HAP-1 (cell line): ENCODE results near the gene COL4A1.

Experiments
- DNase-seq, 2 experiments: peaks; one replicate each; pipeline ENCODE4 v3.0.0-alpha.2; 2016 to 2020; ENCODE audit warnings: low spot score in 2 of 2
- H3K27me3 ChIP-seq: fragments of 250-450 bp; sonication (Bioruptor Pico); 2 replicates; pipeline ENCODE4 v1.5.1; 2020; ENCODE audit warnings: low read depth, mild to moderate bottlenecking, moderate library complexity
- H3K36me3 ChIP-seq: fragments of 250-450 bp; sonication (Bioruptor Pico); replicated peaks from 2 replicates; pipeline ENCODE4 v1.5.1; 2020; ENCODE audit warnings: mild to moderate bottlenecking
- H3K4me1 ChIP-seq: fragments of 250-450 bp; sonication (Bioruptor Pico); 2 replicates; pipeline ENCODE4 v1.5.1; 2020; ENCODE audit warnings: mild to moderate bottlenecking
- H3K4me3 ChIP-seq: fragments of 250-450 bp; sonication (Bioruptor Pico); 2 replicates; pipeline ENCODE4 v1.5.1; 2020; ENCODE audit warnings: mild to moderate bottlenecking, moderate library complexity
- H3K9me3 ChIP-seq: fragments of 250-450 bp; sonication (Bioruptor Pico); 2 replicates; pipeline ENCODE4 v1.5.1; 2020; ENCODE audit warnings: mild to moderate bottlenecking, moderate library complexity
- in situ Hi-C: fragments of 300-500 bp; cut with MboI; formaldehyde crosslinking; loops from 3 replicates; pipeline ENCODE4 v1.14.3; 2020; ENCODE audit warnings: low sequenced_read_pairs, inconsistent platforms, mixed read lengths

Gene COL4A1

GRCh38 chr13:110168999-110169933 is 137.7 kb downstream of the COL4A1 start:
- Histone ChIP-seq H3K4me1 (no peaks in the 10 kb centered on the region), H3K36me3 (no peaks in the 10 kb centered on the region), H3K27me3 (no peaks in the 10 kb centered on the region), H3K4me3 (no peak overlapping the region), H3K9me3 (no peaks in the 10 kb centered on the region)
- DNase-seq: no peak
- in situ Hi-C loops: no loop called here

DNA sequence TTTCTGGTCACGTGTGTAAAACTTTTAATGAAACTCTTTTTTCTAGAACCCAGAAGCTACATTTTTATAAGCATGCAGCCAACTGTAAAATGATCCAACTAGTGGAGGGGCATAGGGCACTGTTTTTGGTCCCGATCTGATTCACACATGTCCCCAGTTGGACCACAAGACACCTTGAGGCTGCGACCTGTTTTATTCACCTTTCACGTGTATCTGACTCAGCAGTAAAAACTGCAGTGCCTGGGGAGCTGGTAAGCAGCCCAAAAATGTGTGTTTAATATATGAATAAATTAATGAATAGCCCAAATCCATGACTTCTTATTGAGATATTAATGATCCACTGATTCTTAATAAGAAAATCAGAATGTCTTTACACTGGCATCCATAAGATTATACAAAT is 140.4 kb downstream of the COL4A1 start:
- no peaks in the 10 kb centered on the region for H3K4me1 ChIP-seq
- no peaks in the 10 kb centered on the region for H3K36me3 ChIP-seq
- H3K4me3 ChIP-seq: no peak overlapping the region
- in situ Hi-C loops: no loop called here
- no peak for DNase-seq
- no peaks in the 10 kb centered on the region for H3K27me3 ChIP-seq
- no peaks in the 10 kb centered on the region for H3K9me3 ChIP-seq

DNA sequence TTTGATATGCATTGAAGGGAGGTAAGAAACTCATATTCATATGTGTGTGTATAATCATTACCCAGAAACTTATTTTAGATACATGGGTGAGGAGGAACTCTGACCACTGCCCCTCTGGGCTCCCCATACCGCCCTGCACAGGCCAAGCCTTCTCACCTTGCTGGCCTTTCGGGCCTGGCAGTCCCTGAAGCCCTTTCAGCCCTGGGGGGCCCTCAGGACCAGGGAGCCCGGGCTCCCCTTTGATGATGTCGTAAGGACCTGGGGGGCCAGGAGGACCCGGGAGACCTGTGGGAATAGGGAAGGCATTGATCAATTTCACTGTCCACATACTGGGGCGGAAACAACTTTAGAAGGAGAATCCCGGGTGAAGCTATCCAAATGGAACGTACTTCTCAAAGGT is 142.3 kb downstream of the COL4A1 start:
- no peak for DNase-seq
- in situ Hi-C loops: no loop called here
- H3K27me3 ChIP-seq: no peaks in the 10 kb centered on the region
- no peak overlapping the region for H3K4me3 ChIP-seq
- H3K36me3 ChIP-seq: no peaks in the 10 kb centered on the region
- H3K9me3 ChIP-seq: no peaks in the 10 kb centered on the region
- no peaks in the 10 kb centered on the region for H3K4me1 ChIP-seq

GRCh38 chr13:110162866-110163658 is 143.9 kb downstream of the COL4A1 start:
- Histone ChIP-seq H3K36me3 (no peaks in the 10 kb centered on the region), H3K4me3 (no peak overlapping the region), H3K9me3 (no peaks in the 10 kb centered on the region), H3K4me1 (no peaks in the 10 kb centered on the region), H3K27me3 (no peaks in the 10 kb centered on the region)
- DNase-seq: no peak
- in situ Hi-C loops: no loop called here

- no peak for DNase-seq
- H3K9me3 ChIP-seq: no peaks in the 10 kb centered on the region
- no peaks in the 10 kb centered on the region for H3K27me3 ChIP-seq
- H3K36me3 ChIP-seq: no peaks in the 10 kb centered on the region
- H3K4me1 ChIP-seq: no peaks in the 10 kb centered on the region
- no peak overlapping the region for H3K4me3 ChIP-seq
- in situ Hi-C loops: no loop called here
Measured at GRCh38 chr13:110162053-110162452, 144.9 kb downstream of the COL4A1 start.

DNA sequence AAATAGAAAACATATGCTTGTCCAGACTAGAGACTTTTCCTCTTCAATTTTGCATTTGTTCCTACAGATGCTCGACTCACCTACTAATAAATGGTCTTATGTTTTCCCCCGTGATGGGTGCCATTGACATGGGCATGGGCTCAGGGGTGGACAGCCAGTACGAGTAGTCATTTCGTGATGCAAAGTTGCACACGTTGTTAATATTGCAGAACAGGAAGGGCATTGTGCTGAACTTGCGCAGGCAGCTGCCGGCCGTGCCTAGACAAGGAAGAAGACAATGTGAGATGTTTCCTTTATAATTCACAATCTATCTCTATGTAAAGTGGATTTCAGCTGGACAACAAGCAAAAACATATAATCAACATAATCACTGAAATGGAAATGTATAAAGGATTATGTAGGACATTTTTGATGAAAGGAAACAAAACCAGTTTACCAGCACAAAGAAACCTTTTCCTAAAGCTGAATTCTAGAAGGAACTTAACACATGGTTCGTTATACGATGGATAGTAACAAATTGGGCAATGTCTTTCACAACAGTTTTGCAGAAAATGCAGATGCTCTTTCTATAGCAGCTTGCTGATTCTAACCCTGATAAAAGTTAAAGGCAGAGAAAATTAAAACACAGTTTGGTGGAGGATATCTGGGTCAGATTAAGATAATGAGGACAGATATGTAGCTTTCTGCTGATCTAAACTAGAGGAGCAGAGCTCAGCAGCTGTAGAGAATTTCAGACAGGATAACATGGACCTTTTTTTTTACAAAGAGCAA is 145.7 kb downstream of the COL4A1 start:
- Histone ChIP-seq H3K4me3 (no peak overlapping the region), H3K9me3 (no peaks in the 10 kb centered on the region), H3K36me3 (no peaks in the 10 kb centered on the region), H3K4me1 (no peaks in the 10 kb centered on the region), H3K27me3 (no peaks in the 10 kb centered on the region)
- in situ Hi-C loops: no loop called here
- no peak for DNase-seq

DNA sequence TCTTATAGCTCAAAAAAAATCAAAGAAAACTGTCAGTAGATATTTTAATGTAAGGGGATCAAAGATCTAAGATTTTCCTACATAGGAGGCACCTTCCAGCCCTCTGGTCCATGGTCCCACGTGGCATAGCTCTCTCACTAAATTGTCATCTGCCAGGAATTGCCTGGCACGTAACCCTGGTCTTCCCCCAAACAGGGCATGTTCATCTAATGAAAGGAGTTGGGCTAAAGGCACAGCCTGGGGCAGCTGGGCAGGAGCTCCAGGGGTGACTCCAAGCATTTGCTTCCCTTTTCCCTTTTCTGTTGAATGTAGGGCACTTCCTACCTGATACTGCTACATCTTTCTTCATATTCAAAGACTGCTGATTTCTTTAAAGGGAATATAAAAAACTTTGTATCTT is 148.7 kb downstream of the COL4A1 start:
- Histone ChIP-seq H3K27me3 (no peaks in the 10 kb centered on the region), H3K4me1 (no peaks in the 10 kb centered on the region), H3K4me3 (no peak overlapping the region), H3K9me3 (no peaks in the 10 kb centered on the region), H3K36me3 (no peaks in the 10 kb centered on the region)
- DNase-seq: no peak
- in situ Hi-C loops: no loop called here

GRCh38 chr13:110157718-110158117 is 149.2 kb downstream of the COL4A1 start:
- Histone ChIP-seq H3K27me3 (no peaks in the 10 kb centered on the region), H3K4me1 (no peaks in the 10 kb centered on the region), H3K36me3 (no peaks in the 10 kb centered on the region), H3K9me3 (no peaks in the 10 kb centered on the region), H3K4me3 (no peak overlapping the region)
- no peak for DNase-seq
- in situ Hi-C loops: no loop called here

- DNase-seq: no peak
- Histone ChIP-seq H3K4me3 (no peak overlapping the region), H3K9me3 (no peaks in the 10 kb centered on the region), H3K36me3 (no peaks in the 10 kb centered on the region), H3K4me1 (no peaks in the 10 kb centered on the region), H3K27me3 (no peaks in the 10 kb centered on the region)
- in situ Hi-C loops: no loop called here
Measured at GRCh38 chr13:110156301-110157049, 150.5 kb downstream of the COL4A1 start.

- Histone ChIP-seq H3K4me1 (no peaks in the 10 kb centered on the region), H3K9me3 (no peaks in the 10 kb centered on the region), H3K27me3 (no peaks in the 10 kb centered on the region), H3K36me3 (no peaks in the 10 kb centered on the region), H3K4me3 (no peak overlapping the region)
- in situ Hi-C loops: no loop called here
- no peak for DNase-seq
Measured at GRCh38 chr13:110155072-110155471, 151.9 kb downstream of the COL4A1 start.

DNA sequence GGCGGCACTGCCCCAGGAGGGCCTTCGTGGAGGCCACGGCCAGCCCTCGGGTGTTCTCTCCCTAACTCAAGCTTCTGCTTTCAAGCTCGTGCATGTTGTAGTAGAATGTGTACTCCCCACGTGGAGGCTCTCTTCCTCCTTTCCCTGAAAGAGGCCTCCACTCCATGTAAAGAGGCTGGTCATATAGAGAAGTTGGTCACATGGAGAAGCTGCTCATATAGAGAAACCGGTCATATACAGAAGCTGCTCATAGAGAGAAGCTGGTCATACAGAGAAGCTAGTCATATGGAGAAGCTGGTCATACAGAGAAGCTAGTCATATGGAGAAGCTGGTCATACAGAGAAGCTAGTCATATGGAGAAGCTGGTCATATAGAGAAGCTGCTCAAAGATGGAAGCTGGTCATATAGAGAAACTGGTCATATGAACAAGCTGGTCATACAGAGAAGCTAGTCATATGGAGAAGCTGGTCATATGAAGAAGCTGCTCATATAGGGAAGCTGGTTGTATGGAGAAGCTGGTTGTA is 152.5 kb downstream of the COL4A1 start:
- H3K4me3 ChIP-seq: no peak overlapping the region
- no peaks in the 10 kb centered on the region for H3K4me1 ChIP-seq
- no peak for DNase-seq
- no peaks in the 10 kb centered on the region for H3K9me3 ChIP-seq
- no peaks in the 10 kb centered on the region for H3K27me3 ChIP-seq
- no peaks in the 10 kb centered on the region for H3K36me3 ChIP-seq
- in situ Hi-C loops: no loop called here

- Histone ChIP-seq H3K36me3 (no peaks in the 10 kb centered on the region), H3K9me3 (no peaks in the 10 kb centered on the region), H3K27me3 (no peaks in the 10 kb centered on the region), H3K4me1 (no peaks in the 10 kb centered on the region), H3K4me3 (no peak overlapping the region)
- in situ Hi-C loops: no loop called here
- no peak for DNase-seq
Measured at GRCh38 chr13:110152351-110152750, 154.6 kb downstream of the COL4A1 start.

- Histone ChIP-seq H3K36me3 (no peaks in the 10 kb centered on the region), H3K4me1 (no peaks in the 10 kb centered on the region), H3K9me3 (no peaks in the 10 kb centered on the region), H3K4me3 (no peak overlapping the region), H3K27me3 (no peaks in the 10 kb centered on the region)
- in situ Hi-C loops: no loop called here
- no peak for DNase-seq
Measured at GRCh38 chr13:110151462-110151861, 155.5 kb downstream of the COL4A1 start.
